ENCODE data around the gene ADGRA3.

DNA sequence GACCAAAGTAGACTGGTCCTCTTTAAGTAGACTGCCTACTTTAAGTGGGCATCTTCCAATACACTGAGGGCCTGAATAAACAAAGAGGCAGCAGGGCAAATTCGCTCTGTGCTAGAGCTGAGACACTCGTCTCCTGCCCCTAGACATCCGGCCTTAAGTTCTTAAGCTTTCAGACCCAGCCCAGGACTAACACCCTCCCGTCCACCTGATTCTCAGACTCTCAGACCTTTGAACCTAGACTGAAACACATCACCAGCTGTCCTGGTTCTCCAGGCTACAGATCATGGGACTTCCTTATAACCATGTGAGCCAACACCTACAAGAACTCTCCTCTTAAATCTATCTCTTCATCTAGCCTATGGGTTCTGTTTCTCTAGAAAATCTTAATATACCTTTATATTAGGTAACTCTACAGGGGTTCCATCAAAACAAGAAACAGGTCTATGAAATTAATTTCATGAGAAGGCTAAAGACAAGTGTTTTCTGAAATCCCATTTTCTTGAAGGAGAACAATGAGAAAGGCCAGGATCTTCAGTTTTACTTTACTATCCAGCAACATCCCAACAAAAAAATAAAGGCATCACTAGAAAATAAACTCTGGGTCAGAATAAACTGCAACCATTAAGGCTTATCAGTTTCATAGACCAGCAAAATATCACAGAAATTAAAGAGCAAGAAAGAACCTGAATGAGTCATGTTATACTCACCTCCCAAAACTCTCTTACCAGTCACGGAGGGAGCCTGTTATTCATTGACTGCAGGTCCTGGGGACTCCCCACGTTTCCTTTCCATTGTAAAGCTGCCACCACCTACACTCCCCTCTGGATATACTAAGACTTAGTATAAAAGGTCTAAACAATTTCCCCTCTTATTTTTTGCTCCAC is 14.8 kb downstream of the ADGRA3 start:
- TF ChIP-seq, protein P1, sequence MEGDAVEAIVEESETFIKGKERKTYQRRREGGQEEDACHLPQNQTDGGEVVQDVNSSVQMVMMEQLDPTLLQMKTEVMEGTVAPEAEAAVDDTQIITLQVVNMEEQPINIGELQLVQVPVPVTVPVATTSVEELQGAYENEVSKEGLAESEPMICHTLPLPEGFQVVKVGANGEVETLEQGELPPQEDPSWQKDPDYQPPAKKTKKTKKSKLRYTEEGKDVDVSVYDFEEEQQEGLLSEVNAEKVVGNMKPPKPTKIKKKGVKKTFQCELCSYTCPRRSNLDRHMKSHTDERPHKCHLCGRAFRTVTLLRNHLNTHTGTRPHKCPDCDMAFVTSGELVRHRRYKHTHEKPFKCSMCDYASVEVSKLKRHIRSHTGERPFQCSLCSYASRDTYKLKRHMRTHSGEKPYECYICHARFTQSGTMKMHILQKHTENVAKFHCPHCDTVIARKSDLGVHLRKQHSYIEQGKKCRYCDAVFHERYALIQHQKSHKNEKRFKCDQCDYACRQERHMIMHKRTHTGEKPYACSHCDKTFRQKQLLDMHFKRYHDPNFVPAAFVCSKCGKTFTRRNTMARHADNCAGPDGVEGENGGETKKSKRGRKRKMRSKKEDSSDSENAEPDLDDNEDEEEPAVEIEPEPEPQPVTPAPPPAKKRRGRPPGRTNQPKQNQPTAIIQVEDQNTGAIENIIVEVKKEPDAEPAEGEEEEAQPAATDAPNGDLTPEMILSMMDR (conservative IDR thresholded peaks at IDR 0.05; ENCODE audit: low read depth in 2 of 2): no peak
- no peak for TF ChIP-seq EZH2phosphoT487 (IDR thresholded peaks at IDR 0.05; ENCODE audit: unreplicated experiment)
- TF ChIP-seq JUNB (IDR thresholded peaks at IDR 0.05; ENCODE audit: unreplicated experiment): no peak

Data from GM23338 (cell line).